GM21390 (cell line): ENCODE measurements around the gene ZC2HC1B.

Source experiments
- ATAC-seq: cut with Tn5 transposase; IDR thresholded peaks from one replicate; pipeline ENCODE4 v1.9.1; 2021; ENCODE audit not compliant: unreplicated experiment

ZC2HC1B gene

GRCh38 chr6:143928853-143929252 is 64.6 kb downstream of the ZC2HC1B start:
- no peak for ATAC-seq

GRCh38 chr6:143929975-143930374 is 65.7 kb downstream of the ZC2HC1B start:
- no peak for ATAC-seq

GRCh38 chr6:143934331-143934730 is 70.1 kb downstream of the ZC2HC1B start:
- ATAC-seq = no peak

GRCh38 chr6:143934867-143935266 is 70.6 kb downstream of the ZC2HC1B start:
- no peak for ATAC-seq

- no peak for ATAC-seq
Observed at GRCh38 chr6:143936347-143936746, 72.1 kb downstream of the ZC2HC1B start.

- ATAC-seq = no peak
Observed at GRCh38 chr6:143936778-143937667, 72.7 kb downstream of the ZC2HC1B start.

GRCh38 chr6:143937668-143937970 is 73.3 kb downstream of the ZC2HC1B start:
- ATAC-seq = no peak

- no peak for ATAC-seq
Observed at GRCh38 chr6:143939364-143939763, 75.1 kb downstream of the ZC2HC1B start.

- peak; percentile 99 for ATAC-seq
Observed at GRCh38 chr6:143940011-143940597, 75.8 kb downstream of the ZC2HC1B start.

GRCh38 chr6:143941852-143942627 is 77.8 kb downstream of the ZC2HC1B start:
- peak; percentile 45 for ATAC-seq

- no peak for ATAC-seq
Observed at GRCh38 chr6:143948208-143948607, 83.9 kb downstream of the ZC2HC1B start.

- ATAC-seq = no peak
Observed at GRCh38 chr6:143949535-143949934, 85.3 kb downstream of the ZC2HC1B start.

GRCh38 chr6:143949962-143950361 is 85.7 kb downstream of the ZC2HC1B start:
- ATAC-seq = no peak

GRCh38 chr6:143950875-143951274 is 86.6 kb downstream of the ZC2HC1B start:
- no peak for ATAC-seq

- no peak for ATAC-seq
Observed at GRCh38 chr6:143952060-143952778, 87.9 kb downstream of the ZC2HC1B start.

- no peak for ATAC-seq
Observed at GRCh38 chr6:143952947-143953701, 88.8 kb downstream of the ZC2HC1B start.

GRCh38 chr6:143953922-143954321 is 89.6 kb downstream of the ZC2HC1B start:
- no peak for ATAC-seq

- no peak for ATAC-seq
Observed at GRCh38 chr6:143955971-143956370, 91.7 kb downstream of the ZC2HC1B start.

- ATAC-seq = no peak
Observed at GRCh38 chr6:143957679-143958274, 93.5 kb downstream of the ZC2HC1B start.

GRCh38 chr6:143958839-143959399 is 94.6 kb downstream of the ZC2HC1B start:
- ATAC-seq = no peak
